ENCODE results near the gene PRSS12.

DNA sequence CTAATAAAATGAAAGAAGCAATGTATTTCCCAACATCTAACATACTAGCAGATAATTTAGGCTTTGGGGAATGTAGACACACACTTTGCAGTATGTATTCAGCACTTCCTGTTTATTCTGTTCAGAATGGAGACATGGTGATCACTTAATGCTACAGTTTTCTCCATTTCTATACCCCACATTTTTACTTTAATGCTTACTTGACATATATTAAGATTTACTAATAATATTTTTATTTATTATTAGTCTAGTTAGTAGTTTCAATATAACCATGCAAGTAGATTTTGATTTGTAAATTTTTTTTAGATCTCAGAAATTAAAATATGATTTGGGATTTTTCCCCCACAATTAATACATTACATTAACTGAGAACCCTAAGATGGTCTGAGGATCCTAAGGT is 98.4 kb downstream of the PRSS12 start:
- TF ChIP-seq CTBP1 (IDR thresholded peaks at IDR 0.05; ENCODE audit: borderline replicate concordance) (no peak), ARNT (IDR thresholded peaks at IDR 0.05) (no peak), FOXK2 (IDR thresholded peaks at IDR 0.05) (no peak), BHLHE40 (IDR thresholded peaks at IDR 0.05; ENCODE audit: borderline replicate concordance) (no peak), FOXM1 (IDR thresholded peaks at IDR 0.05; ENCODE audit: borderline replicate concordance) (no peak), ZNF384 (IDR thresholded peaks at IDR 0.05) (no peak), TARDBP (IDR thresholded peaks at IDR 0.05) (no peak), ELF4 (IDR thresholded peaks at IDR 0.05) (no peak), HDGF (IDR thresholded peaks at IDR 0.05; ENCODE audit: borderline replicate concordance) (no peak), FOXA1 (IDR thresholded peaks at IDR 0.05) (no peak), L3MBTL2 (conservative IDR thresholded peaks at IDR 0.05) (no peak)

Measured in HEK293T (cell line).